Endothelial cell of umbilical vein (primary cell): ENCODE data around the gene CWC25. TPM values are rescaled to one million over a fixed set of nuclear protein-coding genes. Genes with fewer than 3 reads are reported as not detected.
A peak's percentile ranks its signal among the peaks of the same experiment; 100 is the strongest.

Source experiments
- BruUV-seq: library from RNA; stranded (reverse); fragments of 400-500 nt; replicated peaks from 2 replicates; lab custom pipeline; 2021; lab: Mats Ljungman, UMichigan
- CTCF ChIA-PET: fragments of 300-600, 350-600 bp; sonication (Branson Sonifier 250); formaldehyde crosslinking; loops from one replicate; lab custom pipeline; 2021; ENCODE audit warnings: antibody characterized with exemption, inconsistent platforms; lab: Charles Lee
- POLR2A ChIA-PET: fragments of 300-600, 350-600 bp; sonication (Branson Sonifier 250); formaldehyde crosslinking; loops from one replicate; lab custom pipeline; 2021; ENCODE audit warnings: antibody characterized with exemption, inconsistent platforms; lab: Charles Lee
- DNase-seq: peaks from one replicate; pipeline ENCODE4 v3.0.0-alpha.2; 2011; ENCODE audit warnings: low read depth, low spot score
- FAIRE-seq: peaks from 2 replicates; lab custom pipeline; 2011; peaks lifted over from hg19 to GRCh38; lab: Jason Lieb, UNC
- H2AFZ ChIP-seq: 2 replicates; pipeline ENCODE4 v1.6.0; 2012; ENCODE audit warnings: low read depth, low read length, control low read depth, inconsistent platforms
- H3K27ac ChIP-seq: 2 replicates; pipeline ENCODE4 v1.5.1; 2011; ENCODE audit warnings: low read depth, mild to moderate bottlenecking, control low read depth, low read length, moderate library complexity; ENCODE audit not compliant: insufficient read depth
- H3K27me3 ChIP-seq, 2 experiments: 2 replicates each; pipeline versions ENCODE4 v1.6.0 to v1.6.1; 2011; ENCODE audit warnings: low read length in 2 of 2, mixed read lengths in 1 of 2; ENCODE audit not compliant: control insufficient read depth in 2 of 2, insufficient read depth in 2 of 2
- H3K36me3 ChIP-seq, 2 experiments: 2 replicates in 1 of 2; 3 replicates in 1 of 2; pipeline ENCODE4 v1.5.1; 2011; ENCODE audit warnings: low read length in 2 of 2, mild to moderate bottlenecking in 1 of 2, moderate library complexity in 1 of 2; ENCODE audit not compliant: control insufficient read depth in 2 of 2, insufficient read depth in 2 of 2; ENCODE audit errors: extremely low read depth in 1 of 2
- H3K4me1 ChIP-seq: 3 replicates; pipeline ENCODE4 v1.5.1; 2011; ENCODE audit warnings: mild to moderate bottlenecking, low read length; ENCODE audit not compliant: control insufficient read depth, insufficient read depth; ENCODE audit errors: extremely low read depth
- H3K4me2 ChIP-seq: 2 replicates; pipeline ENCODE4 v1.6.1; 2011; ENCODE audit warnings: low read length, control low read depth, mixed read lengths; ENCODE audit not compliant: insufficient read depth
- H3K4me3 ChIP-seq, 3 experiments: fragments of 200-600 bp in 1 of 3; sonication (generic), shearing (Covaris generic) in 1 of 3; replicated peaks in 1 of 3; 2 replicates each; pipeline ENCODE4 v1.5.1; 2011 to 2016; ENCODE audit warnings: control low read depth in 3 of 3, low read length in 3 of 3, mild to moderate bottlenecking in 2 of 3, inconsistent platforms in 1 of 3, low read depth in 1 of 3, moderate library complexity in 1 of 3; ENCODE audit not compliant: insufficient read depth in 1 of 3
- H3K79me2 ChIP-seq: 2 replicates; pipeline ENCODE4 v1.6.0; 2012; ENCODE audit warnings: low read length, inconsistent platforms; ENCODE audit not compliant: control insufficient read depth, insufficient read depth
- H3K9ac ChIP-seq: replicated peaks from 2 replicates; pipeline ENCODE3; 2011; ENCODE audit warnings: low read length, control low read depth; ENCODE audit not compliant: insufficient read depth; ENCODE audit errors: extremely low read depth
- H3K9me1 ChIP-seq: replicated peaks from 3 replicates; pipeline ENCODE4 v1.6.0; 2011; ENCODE audit warnings: mild to moderate bottlenecking, low read length; ENCODE audit not compliant: control insufficient read depth, insufficient read depth; ENCODE audit errors: extremely low read depth
- H3K9me3 ChIP-seq: replicated peaks from 2 replicates; pipeline ENCODE4 v1.5.1; 2012; ENCODE audit warnings: low read length, inconsistent platforms; ENCODE audit not compliant: control insufficient read depth, insufficient read depth
- H4K20me1 ChIP-seq: replicated peaks from 2 replicates; pipeline ENCODE3; 2011; ENCODE audit warnings: mild to moderate bottlenecking, low read length; ENCODE audit not compliant: control insufficient read depth, insufficient read depth; ENCODE audit errors: extremely low read depth
- EZH2 ChIP-seq: IDR thresholded peaks from 2 replicates; pipeline ENCODE4 v1.6.1; 2012; ENCODE audit warnings: borderline replicate concordance, low read depth, mild to moderate bottlenecking, moderate library complexity, low read length, inconsistent platforms; ENCODE audit not compliant: severe bottlenecking
- GATA2 ChIP-seq: IDR thresholded peaks from 2 replicates; pipeline ENCODE4 v1.7.0; 2011; ENCODE audit warnings: low read depth, mild to moderate bottlenecking, moderate library complexity, mixed read lengths, low read length; ENCODE audit not compliant: insufficient read length, insufficient read depth
- JUN ChIP-seq: IDR thresholded peaks from 2 replicates; pipeline ENCODE4 v1.6.1; 2011; ENCODE audit warnings: borderline replicate concordance, low read depth; ENCODE audit not compliant: insufficient read length, insufficient read depth
- MAX ChIP-seq: IDR thresholded peaks from 2 replicates; pipeline ENCODE4 v1.6.1; 2011; ENCODE audit not compliant: insufficient read depth, insufficient read length
- MYC ChIP-seq: IDR thresholded peaks from one replicate; pipeline ENCODE4 v1.6.1; 2011; ENCODE audit warnings: mild to moderate bottlenecking, low read depth, low read length
- POLR2A ChIP-seq: IDR thresholded peaks from 2 replicates; pipeline ENCODE4 v1.6.1; 2012; ENCODE audit warnings: low read depth, mild to moderate bottlenecking, control low read depth, low read length
- POLR2AphosphoS5 ChIP-seq: IDR thresholded peaks from 2 replicates; pipeline ENCODE4 v1.6.1; 2012; ENCODE audit warnings: low read depth, mild to moderate bottlenecking, control low read depth, low read length, moderate library complexity; ENCODE audit not compliant: insufficient read depth
- dilution Hi-C: fragments of 300-500 bp; cut with MboI; formaldehyde crosslinking; loops from one replicate; pipeline ENCODE4 v1.15.0; 2019; ENCODE audit warnings: low sequenced_read_pairs; ENCODE audit not compliant: extremely low pct_ligation_motif_present
- intact Hi-C: fragments of 100-400 bp; cut with micrococcal nuclease; formaldehyde crosslinking; loops from one replicate; pipeline ENCODE4 v1.10.0; 2022
- polyA plus RNA-seq, 4 experiments: library from polyadenylated mRNA; depleted of rRNA in 3 of 4; stranded (reverse) in 3 of 4; unstranded in 1 of 4; fragments of >200 nt; gene quantifications; 2 replicates each; pipeline versions ENCODE4 v1.2.1 to v1.2.3, GENCODE V29; 2011 to 2012; ENCODE audit warnings: missing spikeins in 1 of 4
- total RNA-seq: library from RNA; stranded (reverse); gene quantifications from 2 replicates; pipeline ENCODE4 v1.2.3, GENCODE V29; 2021

The CWC25 gene
- total and polyA plus RNA-seq, 2 donors (not counting 3 experiments of a cell fraction or from before 2014, with no cell fraction given) = 13.8 to 20.0 TPM

GRCh38 chr17:38853292-38854219 is 28.4 kb upstream of the CWC25 start, which contains the start of gene RPL23:
Gene RPL23 (minus strand): TSS chr17:38853721. CDS start chr17:38853710, 11 bp downstream.
- TSS peak; percentile 54 for BruUV-seq
- intact Hi-C loops = loop anchor here (1.0 to 5.0 kb wide), 5 partner anchors 16 to 301 kb away; partner anchors contain the start of gene CWC25
- CTCF ChIA-PET = interaction anchor here (0.7 to 2.6 kb wide), 6 partner anchors 15 to 299 kb away, joined by 3 to 20 read pairs (median 6); partner anchors contain the start of genes CWC25 and LASP1

More at GRCh38 chr17:38853292-38854219, 28.4 kb upstream of the CWC25 start, which contains the start of gene RPL23:
- peak; percentile 98 for DNase-seq
- Histone ChIP-seq H3K4me2 (peak within 1 kb of the TSS; percentile 96), H2AFZ (peak within 1 kb of the TSS; percentile 62), H3K4me1 (peaks cover 19% of the 10 kb centered on the region), H3K9ac (peak within 1 kb of the TSS; percentile 96), H4K20me1 (peaks cover 4% of the 10 kb centered on the region), H3K9me1 (no peaks in the 10 kb centered on the region), H3K27ac (peak within 1 kb of the TSS; percentile 84), H3K79me2 (peaks cover 42% of the 10 kb centered on the region), H3K9me3 (no peaks in the 10 kb centered on the region), H3K27me3 (no peaks in the 10 kb centered on the region), H3K36me3 (peaks cover 18 to 26% of the 10 kb centered on the region in 2 experiments), H3K4me3 (peak within 1 kb of the TSS; percentile 82 to 93 (median 91))
- dilution Hi-C loops = no loop called here
- TF ChIP-seq GATA2 = no peak
- TF ChIP-seq EZH2 = no peak
- peak; percentile 29 for TF ChIP-seq JUN
- peak; percentile 97 for TF ChIP-seq POLR2A
- TF ChIP-seq MYC = peak; percentile 10
- peak; percentile 97 for TF ChIP-seq POLR2AphosphoS5
- peak; percentile 87 for TF ChIP-seq MAX
- FAIRE-seq = peak; percentile 90
- POLR2A ChIA-PET = interaction anchor here (0.7 to 3.0 kb wide), 7 partner anchors 10 to 122 kb away, joined by 3 to 28 read pairs (median 6); partner anchors contain the start of genes CWC25 and LASP1
